CD4-positive, alpha-beta T cell (primary cell): ENCODE measurements around the gene ZNF385B. TPM values are rescaled to one million over a fixed set of nuclear protein-coding genes. Genes with fewer than 3 reads are reported as not detected.

Experiments used
- ATAC-seq: fragments of 200-7000 bp; cut with Tn5 transposase; one replicate; pipeline ENCODE4 v1.10.0; 2022; ENCODE audit warnings: mild to moderate bottlenecking; ENCODE audit not compliant: poor library complexity
- CTCF ChIA-PET: fragments of 350-600 bp; sonication (Branson Sonifier 250); formaldehyde crosslinking; loops from one replicate; lab custom pipeline; 2021; ENCODE audit warnings: antibody characterized with exemption, inconsistent platforms; lab: Charles Lee
- POLR2A ChIA-PET: fragments of 350-600 bp; sonication (Branson Sonifier 250); formaldehyde crosslinking; loops from one replicate; lab custom pipeline; 2021; ENCODE audit warnings: antibody characterized with exemption, inconsistent platforms; lab: Charles Lee
- DNase-seq, 14 experiments: peaks; one replicate each; pipeline ENCODE4 v3.0.0-alpha.2; 2013 to 2020; ENCODE audit warnings: mixed read lengths in 2 of 14
- H3K27ac ChIP-seq, 2 donors: one replicate each; pipeline versions ENCODE4 v1.5.1 to v1.7.0; 2013; ENCODE audit warnings: low read length in 2 of 2, low read depth in 1 of 2, mild to moderate bottlenecking in 1 of 2
- H3K27me3 ChIP-seq, 2 experiments: 1 replicate in 1 of 2; 2 replicates in 1 of 2; pipeline versions ENCODE4 v1.6.1 to v1.7.0; 2013; ENCODE audit warnings: low read length in 2 of 2, control low read depth in 1 of 2, mild to moderate bottlenecking in 1 of 2, moderate library complexity in 1 of 2; ENCODE audit not compliant: insufficient read depth in 2 of 2, control insufficient read depth in 1 of 2
- H3K36me3 ChIP-seq: one replicate; pipeline ENCODE4 v1.6.1; 2013; ENCODE audit warnings: low read length, control low read depth; ENCODE audit not compliant: insufficient read depth
- H3K4me1 ChIP-seq: one replicate; pipeline ENCODE4 v1.6.1; 2013; ENCODE audit warnings: low read length, control low read depth; ENCODE audit not compliant: insufficient read depth
- H3K4me3 ChIP-seq: one replicate; pipeline ENCODE4 v1.5.1; 2013; ENCODE audit warnings: mild to moderate bottlenecking, low read length, moderate library complexity
- H3K9me3 ChIP-seq, 2 experiments: 1 replicate in 1 of 2; 2 replicates in 1 of 2; pipeline versions ENCODE4 v1.6.1 to v1.7.0; 2013; ENCODE audit warnings: low read length in 2 of 2, mild to moderate bottlenecking in 2 of 2, control low read depth in 1 of 2, moderate library complexity in 1 of 2; ENCODE audit not compliant: control insufficient read depth in 1 of 2, insufficient read depth in 1 of 2
- H3K27ac Mint-ChIP-seq: one replicate; pipeline ENCODE4 v1.8.0; 2020; ENCODE audit warnings: mixed read lengths
- H3K27me3 Mint-ChIP-seq: one replicate; pipeline ENCODE4 v1.8.0; 2021; ENCODE audit warnings: mixed read lengths
- H3K36me3 Mint-ChIP-seq: one replicate; pipeline ENCODE4 v1.8.0; 2021; ENCODE audit warnings: low read depth, mixed read lengths
- H3K4me1 Mint-ChIP-seq: one replicate; pipeline ENCODE4 v1.8.0; 2021; ENCODE audit warnings: low read depth, mixed read lengths
- H3K4me3 Mint-ChIP-seq: one replicate; pipeline ENCODE4 v1.8.0; 2020; ENCODE audit warnings: mild to moderate bottlenecking, mixed read lengths
- H3K9me3 Mint-ChIP-seq: one replicate; pipeline ENCODE4 v1.8.0; 2020; ENCODE audit warnings: mixed read lengths
- intact Hi-C, 2 experiments: fragments of 100-400 bp; cut with DNase I in 1 of 2; cut with micrococcal nuclease in 1 of 2; formaldehyde crosslinking; loops; one replicate each; pipeline versions ENCODE4 v1.15.1 to v1.9.0; 2023 to 2025; cut with DNase I, micrococcal nuclease
- total RNA-seq, 174 experiments: library from RNA in 2 of 174; stranded (reverse) in 2 of 174; gene quantifications; one replicate each; pipeline ENCODE4 v1.2.3 and lab custom pipeline; 2021 to 2026
- TF ChIP-seq, protein P1 (sequence below): fragments of 200-600 bp; IDR thresholded peaks from one replicate; pipeline ENCODE4 v1.8.0; 2022; ENCODE audit warnings: antibody characterized with exemption, mild to moderate bottlenecking

The ZNF385B gene
- total RNA-seq, 2 experiments from 2014 or later, result not detected

DNA sequence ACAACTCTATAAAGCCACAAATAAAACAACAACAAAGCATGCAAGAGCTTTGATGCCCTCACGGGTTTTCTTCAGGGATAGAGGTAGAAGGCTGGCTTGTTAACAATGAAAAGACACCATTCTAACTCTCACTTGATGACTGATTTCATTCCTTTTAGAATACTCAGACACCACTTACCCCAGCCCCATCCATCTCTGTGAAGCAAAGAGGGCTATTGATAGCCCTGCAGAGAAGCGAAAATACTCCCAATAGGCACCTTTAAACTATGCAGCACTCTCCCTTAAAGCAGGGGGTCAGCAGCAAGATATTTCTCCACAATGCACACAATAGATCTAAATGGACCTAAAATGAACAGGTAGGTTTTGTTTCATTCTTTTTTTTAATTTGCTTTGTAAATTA, 35.1 kb downstream of the ZNF385B start:
- H3K36me3 Mint-ChIP-seq, result no peaks in the 10 kb centered on the region
- H3K4me1 Mint-ChIP-seq, result no peaks in the 10 kb centered on the region
- ChIA-PET CTCF (interaction anchor here (0.9 kb wide), 1 partner anchor 12 kb away, joined by 3 read pairs; no protein-coding TSS in a partner anchor), POLR2A (no interaction called here)
- H3K27me3 Mint-ChIP-seq, result peaks cover 7% of the 10 kb centered on the region
- Histone ChIP-seq H3K4me3 (no peak overlapping the region), H3K36me3 (no peaks in the 10 kb centered on the region), H3K27ac (no peak overlapping the region), H3K27me3 (no peaks in the 10 kb centered on the region), H3K4me1 (no peaks in the 10 kb centered on the region), H3K9me3 (no peaks in the 10 kb centered on the region)
- H3K27ac Mint-ChIP-seq, result no peak overlapping the region
- TF ChIP-seq, protein P1, sequence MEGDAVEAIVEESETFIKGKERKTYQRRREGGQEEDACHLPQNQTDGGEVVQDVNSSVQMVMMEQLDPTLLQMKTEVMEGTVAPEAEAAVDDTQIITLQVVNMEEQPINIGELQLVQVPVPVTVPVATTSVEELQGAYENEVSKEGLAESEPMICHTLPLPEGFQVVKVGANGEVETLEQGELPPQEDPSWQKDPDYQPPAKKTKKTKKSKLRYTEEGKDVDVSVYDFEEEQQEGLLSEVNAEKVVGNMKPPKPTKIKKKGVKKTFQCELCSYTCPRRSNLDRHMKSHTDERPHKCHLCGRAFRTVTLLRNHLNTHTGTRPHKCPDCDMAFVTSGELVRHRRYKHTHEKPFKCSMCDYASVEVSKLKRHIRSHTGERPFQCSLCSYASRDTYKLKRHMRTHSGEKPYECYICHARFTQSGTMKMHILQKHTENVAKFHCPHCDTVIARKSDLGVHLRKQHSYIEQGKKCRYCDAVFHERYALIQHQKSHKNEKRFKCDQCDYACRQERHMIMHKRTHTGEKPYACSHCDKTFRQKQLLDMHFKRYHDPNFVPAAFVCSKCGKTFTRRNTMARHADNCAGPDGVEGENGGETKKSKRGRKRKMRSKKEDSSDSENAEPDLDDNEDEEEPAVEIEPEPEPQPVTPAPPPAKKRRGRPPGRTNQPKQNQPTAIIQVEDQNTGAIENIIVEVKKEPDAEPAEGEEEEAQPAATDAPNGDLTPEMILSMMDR, result no peak
- no peak overlapping the region for H3K4me3 Mint-ChIP-seq
- H3K9me3 Mint-ChIP-seq, result no peaks in the 10 kb centered on the region
- intact Hi-C loops, result no loop called here
- ATAC-seq, result no peak
- no peak for DNase-seq

DNA sequence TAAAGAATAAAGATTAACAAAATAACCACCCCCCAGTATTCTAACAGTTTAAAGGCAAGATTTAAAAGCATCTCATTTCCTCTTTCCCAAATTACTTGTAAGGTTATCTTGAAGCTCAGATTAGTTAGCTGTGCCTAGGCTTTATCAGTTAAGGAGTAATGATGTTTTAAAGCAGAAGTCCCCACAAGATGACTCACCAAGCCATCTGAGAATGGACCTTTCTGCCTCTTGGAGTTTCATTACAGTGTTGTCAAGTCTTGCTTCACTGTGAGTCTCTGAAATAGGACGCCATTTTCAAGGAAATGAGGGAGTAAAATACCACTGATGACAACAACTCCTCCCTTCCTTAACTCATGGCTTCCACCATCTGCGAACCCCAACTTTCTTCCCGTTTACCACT, 35.9 kb downstream of the ZNF385B start:
- H3K9me3 ChIP-seq, result no peaks in the 10 kb centered on the region
- no peaks in the 10 kb centered on the region for H3K36me3 ChIP-seq
- ATAC-seq, result no peak
- Mint-ChIP-seq H3K36me3 (no peaks in the 10 kb centered on the region), H3K4me3 (no peak overlapping the region), H3K27me3 (peaks cover 7% of the 10 kb centered on the region), H3K4me1 (no peaks in the 10 kb centered on the region), H3K27ac (no peak overlapping the region), H3K9me3 (no peaks in the 10 kb centered on the region)
- POLR2A ChIA-PET, result no interaction called here
- H3K4me1 ChIP-seq, result no peaks in the 10 kb centered on the region
- no peaks in the 10 kb centered on the region for H3K27me3 ChIP-seq
- TF ChIP-seq, protein P1, result no peak
- no peak overlapping the region for H3K4me3 ChIP-seq
- intact Hi-C loops, result no loop called here
- no peak for DNase-seq
- H3K27ac ChIP-seq, result no peak overlapping the region
- CTCF ChIA-PET, result no interaction called here

DNA sequence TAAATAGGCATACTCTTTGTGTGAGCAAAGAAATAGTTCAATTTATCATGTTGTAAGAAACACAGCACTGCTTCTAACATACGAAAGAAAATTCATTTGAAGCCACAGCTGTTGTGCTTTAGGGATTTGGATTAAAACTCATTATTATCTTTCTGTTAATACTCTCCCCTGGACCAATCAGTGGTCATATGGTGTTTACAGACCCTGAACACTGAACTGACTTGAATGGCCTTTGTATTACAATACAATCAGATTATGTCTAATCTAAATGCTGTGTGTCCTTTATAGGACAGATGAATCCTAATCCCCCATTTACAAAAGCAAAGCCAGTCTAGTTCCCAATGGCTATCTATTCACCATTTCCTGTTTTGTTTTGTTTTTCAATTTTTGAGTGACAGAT, 36.5 kb downstream of the ZNF385B start:
- TF ChIP-seq, protein P1, result no peak
- DNase-seq (no peak), ATAC-seq (no peak)
- CTCF ChIA-PET, result no interaction called here
- POLR2A ChIA-PET, result no interaction called here
- Histone ChIP-seq H3K36me3 (no peaks in the 10 kb centered on the region), H3K27me3 (no peaks in the 10 kb centered on the region), H3K9me3 (no peaks in the 10 kb centered on the region), H3K4me1 (no peaks in the 10 kb centered on the region), H3K4me3 (no peak overlapping the region), H3K27ac (no peak overlapping the region)
- intact Hi-C loops, result no loop called here
- Mint-ChIP-seq H3K4me3 (no peak overlapping the region), H3K27ac (no peak overlapping the region), H3K36me3 (no peaks in the 10 kb centered on the region), H3K9me3 (no peaks in the 10 kb centered on the region), H3K27me3 (peaks cover 7% of the 10 kb centered on the region), H3K4me1 (no peaks in the 10 kb centered on the region)
